Measurements from ENCODE around the gene ZSWIM5. TPM values are rescaled to one million over a fixed set of nuclear protein-coding genes. Genes with fewer than 3 reads are reported as not detected.

The ZSWIM5 gene
- total RNA-seq, 3 donors from 2014 or later, result 1.6 to 4.5 (median 3.3) TPM

DNA sequence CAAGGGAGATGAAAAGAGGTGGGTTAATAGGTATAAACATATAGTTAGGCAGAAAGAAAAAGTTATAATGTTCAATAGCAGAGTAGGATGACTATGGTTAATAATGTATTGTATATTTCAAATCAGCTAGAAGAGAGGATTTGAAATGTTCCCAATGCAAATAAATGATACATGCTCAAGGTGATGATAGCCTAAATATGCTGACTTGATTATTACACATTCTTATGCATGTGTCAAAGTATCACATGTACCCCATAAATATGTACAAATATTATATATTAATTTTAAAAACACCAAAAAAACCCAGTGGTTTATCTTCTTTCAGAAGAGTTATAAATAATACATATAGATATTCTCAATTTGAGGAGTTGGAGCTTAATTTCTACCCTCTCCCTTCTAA is 38.3 kb upstream of the ZSWIM5 start:
- no peak for DNase-seq (ENCODE audit: low spot score in 2 of 2)
- H3K36me3 ChIP-seq, result no peaks in the 10 kb centered on the region
- peaks cover 0 to 6% of the 10 kb centered on the region in 2 donors for H3K9me3 ChIP-seq
- H3K4me3 ChIP-seq, result no peak overlapping the region
- TF ChIP-seq POLR2A (IDR thresholded peaks at IDR 0.05), result no peak
- TF ChIP-seq, protein P1, sequence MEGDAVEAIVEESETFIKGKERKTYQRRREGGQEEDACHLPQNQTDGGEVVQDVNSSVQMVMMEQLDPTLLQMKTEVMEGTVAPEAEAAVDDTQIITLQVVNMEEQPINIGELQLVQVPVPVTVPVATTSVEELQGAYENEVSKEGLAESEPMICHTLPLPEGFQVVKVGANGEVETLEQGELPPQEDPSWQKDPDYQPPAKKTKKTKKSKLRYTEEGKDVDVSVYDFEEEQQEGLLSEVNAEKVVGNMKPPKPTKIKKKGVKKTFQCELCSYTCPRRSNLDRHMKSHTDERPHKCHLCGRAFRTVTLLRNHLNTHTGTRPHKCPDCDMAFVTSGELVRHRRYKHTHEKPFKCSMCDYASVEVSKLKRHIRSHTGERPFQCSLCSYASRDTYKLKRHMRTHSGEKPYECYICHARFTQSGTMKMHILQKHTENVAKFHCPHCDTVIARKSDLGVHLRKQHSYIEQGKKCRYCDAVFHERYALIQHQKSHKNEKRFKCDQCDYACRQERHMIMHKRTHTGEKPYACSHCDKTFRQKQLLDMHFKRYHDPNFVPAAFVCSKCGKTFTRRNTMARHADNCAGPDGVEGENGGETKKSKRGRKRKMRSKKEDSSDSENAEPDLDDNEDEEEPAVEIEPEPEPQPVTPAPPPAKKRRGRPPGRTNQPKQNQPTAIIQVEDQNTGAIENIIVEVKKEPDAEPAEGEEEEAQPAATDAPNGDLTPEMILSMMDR (IDR thresholded peaks at IDR 0.05), result no peak
- no peak for TF ChIP-seq POLR2AphosphoS5 (IDR thresholded peaks at IDR 0.05)
- intact Hi-C loops (cut with DNase I; ENCODE audit: low total_unique reads), result no loop called here
- no peaks in the 10 kb centered on the region for H3K27me3 ChIP-seq
- no peaks in the 10 kb centered on the region for H3K4me1 ChIP-seq
- no peak overlapping the region for H3K27ac ChIP-seq

DNA sequence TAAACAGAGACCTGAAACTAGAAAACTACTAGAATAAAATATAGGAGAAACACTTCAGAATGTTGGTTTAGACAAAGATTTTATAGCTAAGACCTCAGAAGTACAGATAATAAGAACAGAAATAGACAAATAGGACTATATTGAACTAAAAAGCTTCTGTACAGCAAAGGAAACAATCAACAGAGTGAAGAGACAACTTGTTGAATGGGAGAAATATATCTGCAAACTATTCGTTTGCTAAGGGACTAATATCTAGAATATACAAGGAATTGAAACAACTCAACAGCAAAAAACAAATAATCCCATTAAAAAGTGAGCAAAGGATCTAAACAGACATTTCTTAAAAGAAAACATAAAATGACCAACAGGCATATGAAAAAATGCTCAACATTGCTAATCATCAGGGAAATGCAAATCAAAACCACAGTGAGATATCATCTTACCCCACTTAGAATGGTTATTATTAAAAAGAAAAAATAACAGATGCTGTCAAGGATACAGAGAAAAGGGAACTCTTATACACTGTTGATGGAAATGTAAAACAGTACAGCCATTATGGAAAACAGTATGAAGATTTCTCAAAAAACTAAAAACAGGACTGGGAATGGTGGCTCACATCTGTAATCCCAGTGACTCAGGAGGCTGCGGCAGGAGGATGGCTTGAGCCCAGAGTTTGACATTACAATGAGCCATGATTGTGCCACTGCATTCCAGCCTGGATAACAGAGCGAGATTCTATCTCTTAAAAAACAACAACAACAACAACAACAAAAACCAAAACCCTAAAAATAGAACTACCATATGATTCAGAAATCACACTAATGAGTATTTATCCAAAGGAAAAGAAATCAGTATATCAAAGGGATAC is 37.3 kb upstream of the ZSWIM5 start:
- DNase-seq (ENCODE audit: low spot score in 2 of 2), result no peak
- TF ChIP-seq, protein P1 (IDR thresholded peaks at IDR 0.05), result no peak
- no peak for TF ChIP-seq POLR2AphosphoS5 (IDR thresholded peaks at IDR 0.05)
- TF ChIP-seq POLR2A (IDR thresholded peaks at IDR 0.05), result no peak
- intact Hi-C loops (cut with DNase I; ENCODE audit: low total_unique reads), result no loop called here

DNA sequence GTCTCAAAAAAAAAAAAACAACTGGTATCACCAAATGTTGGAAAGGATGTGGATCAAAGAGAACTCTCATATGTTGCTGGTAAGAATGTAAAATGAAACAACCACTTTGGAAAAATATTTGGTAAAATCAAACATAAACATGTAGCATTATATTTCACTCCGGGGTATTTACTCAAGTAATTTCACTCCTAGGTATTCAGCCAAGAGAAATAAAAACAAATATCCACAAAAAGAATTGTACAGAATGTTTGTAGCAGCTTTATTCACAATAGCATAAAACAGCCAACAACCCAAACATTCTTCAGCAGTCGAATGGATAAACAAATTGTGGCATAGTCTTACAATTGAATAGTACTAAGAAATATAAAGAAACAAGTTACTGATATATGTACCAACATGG is 32.4 kb upstream of the ZSWIM5 start:
- DNase-seq (ENCODE audit: low spot score in 2 of 2), result no peak
- Histone ChIP-seq H3K4me1 (no peaks in the 10 kb centered on the region), H3K9me3 (peaks cover 6% of the 10 kb centered on the region in 2 donors), H3K36me3 (no peaks in the 10 kb centered on the region), H3K4me3 (no peak overlapping the region), H3K27me3 (no peaks in the 10 kb centered on the region), H3K27ac (no peak overlapping the region)
- intact Hi-C loops (cut with DNase I; ENCODE audit: low total_unique reads), result loop anchor here (5.0 kb wide), 1 partner anchor 372 kb away; no protein-coding TSS in a partner anchor
- TF ChIP-seq POLR2A (IDR thresholded peaks at IDR 0.05) (no peak), POLR2AphosphoS5 (IDR thresholded peaks at IDR 0.05) (no peak)
- TF ChIP-seq, protein P1 (IDR thresholded peaks at IDR 0.05), result no peak

More for the DNA sequence above, 37.3 kb upstream of the ZSWIM5 start:
- no peaks in the 10 kb centered on the region for H3K4me1 ChIP-seq
- peaks cover 0 to 6% of the 10 kb centered on the region in 2 donors for H3K9me3 ChIP-seq
- no peak overlapping the region for H3K4me3 ChIP-seq
- no peaks in the 10 kb centered on the region for H3K27me3 ChIP-seq
- H3K27ac ChIP-seq, result no peak overlapping the region
- no peaks in the 10 kb centered on the region for H3K36me3 ChIP-seq

DNA sequence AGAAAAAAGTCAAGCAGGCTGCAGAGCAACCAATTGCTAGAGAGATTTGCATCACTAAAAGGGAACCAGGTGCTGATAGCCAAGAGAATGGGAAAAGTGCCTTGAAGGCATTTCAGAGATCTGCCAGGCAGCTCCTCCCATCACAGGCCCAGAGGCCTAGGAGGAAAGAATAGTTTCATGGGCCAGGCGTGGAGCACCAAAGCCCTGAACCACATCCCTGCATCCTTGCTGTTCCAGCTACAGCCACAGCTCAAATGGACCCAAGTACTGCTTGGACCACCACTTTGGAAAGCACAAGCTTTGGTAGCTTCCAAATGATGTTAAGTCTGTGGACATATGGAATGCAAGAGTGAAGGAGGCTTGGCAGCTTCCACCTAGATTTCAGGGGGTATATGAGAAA is 29.7 kb upstream of the ZSWIM5 start:
- Histone ChIP-seq H3K4me3 (no peak overlapping the region), H3K4me1 (no peaks in the 10 kb centered on the region), H3K27ac (no peak overlapping the region), H3K27me3 (no peaks in the 10 kb centered on the region), H3K36me3 (no peaks in the 10 kb centered on the region), H3K9me3 (peaks cover 2 to 6% of the 10 kb centered on the region in 2 donors)
- DNase-seq (ENCODE audit: low spot score in 2 of 2), result no peak
- intact Hi-C loops (cut with DNase I; ENCODE audit: low total_unique reads), result loop anchor here (5.0 kb wide), 1 partner anchor 369 kb away; no protein-coding TSS in a partner anchor
- TF ChIP-seq POLR2A (IDR thresholded peaks at IDR 0.05), result no peak
- TF ChIP-seq, protein P1 (IDR thresholded peaks at IDR 0.05), result no peak
- TF ChIP-seq POLR2AphosphoS5 (IDR thresholded peaks at IDR 0.05), result no peak

DNA sequence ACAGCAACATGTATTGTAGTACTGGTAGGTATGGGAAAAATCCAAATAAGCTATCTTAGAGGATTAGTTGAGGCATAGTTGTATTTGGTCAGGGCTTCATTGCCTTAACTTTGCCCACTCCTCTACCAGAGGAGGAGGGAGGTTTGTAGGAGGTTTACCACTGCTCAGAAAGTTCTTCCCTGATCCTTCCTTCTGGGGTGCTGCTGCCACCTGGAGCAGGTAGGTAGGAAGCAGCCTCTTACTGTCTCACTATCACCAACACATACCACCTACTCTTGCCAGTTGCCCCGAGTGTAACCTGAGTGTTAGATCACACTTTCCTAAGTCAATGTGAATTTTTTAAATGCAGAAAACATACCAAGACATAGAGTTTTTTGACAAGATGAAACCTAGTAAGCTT is 24.1 kb upstream of the ZSWIM5 start:
- intact Hi-C loops (cut with DNase I; ENCODE audit: low total_unique reads), result no loop called here
- no peak for DNase-seq (ENCODE audit: low spot score in 2 of 2)
- no peaks in the 10 kb centered on the region for H3K4me1 ChIP-seq
- H3K27ac ChIP-seq, result no peak overlapping the region
- no peak for TF ChIP-seq POLR2A (IDR thresholded peaks at IDR 0.05)
- TF ChIP-seq, protein P1 (IDR thresholded peaks at IDR 0.05), result no peak
- no peak for TF ChIP-seq POLR2AphosphoS5 (IDR thresholded peaks at IDR 0.05)
- H3K4me3 ChIP-seq, result no peak overlapping the region
- H3K27me3 ChIP-seq, result no peaks in the 10 kb centered on the region
- no peaks in the 10 kb centered on the region for H3K9me3 ChIP-seq
- no peaks in the 10 kb centered on the region for H3K36me3 ChIP-seq

All from breast epithelium (tissue), 4 donors.